K562 (cell line): Measurements from ENCODE around the gene PPP1R10. TPM values are rescaled to one million over a fixed set of nuclear protein-coding genes. Genes with fewer than 3 reads are reported as not detected.

Experiments used
- ARID3A ChIP-seq: IDR thresholded peaks from 2 replicates; pipeline ENCODE4 v1.6.1; 2012; ENCODE audit warnings: low read depth, low read length, improper control_type of control experiment, borderline replicate concordance
- BDP1 ChIP-seq: IDR thresholded peaks from 3 replicates; pipeline ENCODE4 v1.6.1; 2011; ENCODE audit not compliant: insufficient read length, insufficient read depth
- CHCHD3 ChIP-seq: fragments of 250-450 bp; sonication (Bioruptor Pico); IDR thresholded peaks from 2 replicates; pipeline ENCODE4 v2.1.2; 2022; ENCODE audit warnings: mild to moderate bottlenecking
- EZH2 ChIP-seq: IDR thresholded peaks from 2 replicates; pipeline ENCODE4 v1.6.1; 2012; ENCODE audit warnings: low read depth, mild to moderate bottlenecking, inconsistent platforms, low read length, borderline replicate concordance
- FOXK2 ChIP-seq, 2 experiments: fragments of 450-650 bp; IDR thresholded peaks in 1 of 2; conservative IDR thresholded peaks in 1 of 2; 2 replicates each; pipeline ENCODE4 v1.6.1; 2016; ENCODE audit warnings: low read depth in 2 of 2, mild to moderate bottlenecking in 1 of 2
- HMGXB4 ChIP-seq: sonication (generic); formaldehyde crosslinking; IDR thresholded peaks from 2 replicates; pipeline ENCODE4 v1.8.1; 2023; ENCODE audit warnings: mild to moderate bottlenecking, missing genetic modification reagents
- HOXB6 ChIP-seq: fragments of 250-450 bp; sonication (Bioruptor Pico); IDR thresholded peaks from 2 replicates; pipeline ENCODE4 v1.5.1; 2022; ENCODE audit warnings: mild to moderate bottlenecking, borderline replicate concordance
- ILF3 ChIP-seq: fragments of 450-650 bp; IDR thresholded peaks from 2 replicates; pipeline ENCODE4 v1.6.1; 2018; ENCODE audit warnings: antibody characterized with exemption, mild to moderate bottlenecking, moderate library complexity, borderline replicate concordance
- MEIS2 ChIP-seq: fragments of 450-650 bp; IDR thresholded peaks from 2 replicates; pipeline ENCODE4 v1.6.1; 2014; ENCODE audit warnings: mild to moderate bottlenecking; ENCODE audit not compliant: partially characterized antibody
- MIER1 ChIP-seq: fragments of 450-650 bp; IDR thresholded peaks from 2 replicates; pipeline ENCODE4 v1.6.1; 2016; ENCODE audit warnings: antibody characterized with exemption, mild to moderate bottlenecking, low read depth
- NFATC3 ChIP-seq: fragments of 450-650 bp; IDR thresholded peaks from 2 replicates; pipeline ENCODE4 v1.6.1; 2017; ENCODE audit warnings: mild to moderate bottlenecking
- PURB ChIP-seq: sonication (generic); formaldehyde crosslinking; IDR thresholded peaks from 2 replicates; pipeline ENCODE4 v1.9.0; 2021; ENCODE audit warnings: low read depth, mild to moderate bottlenecking, missing genetic modification reagents
- SAFB ChIP-seq: fragments of 200-400 bp; formaldehyde crosslinking; IDR thresholded peaks from 2 replicates; pipeline ENCODE4 v1.6.1; 2017; ENCODE audit warnings: low read depth, low read length, borderline replicate concordance
- TCF7L2 ChIP-seq: fragments of 150-350 bp; IDR thresholded peaks from 2 replicates; pipeline ENCODE4 v1.6.1; 2016; ENCODE audit warnings: low read depth, mild to moderate bottlenecking, low read length, moderate library complexity
- ZFPM2 ChIP-seq: fragments of 250-450 bp; sonication (Bioruptor Pico); IDR thresholded peaks from 2 replicates; pipeline ENCODE4 v1.5.1; 2022; ENCODE audit warnings: mild to moderate bottlenecking
- ZKSCAN1 ChIP-seq: fragments of 150-350 bp; IDR thresholded peaks from 2 replicates; pipeline ENCODE4 v1.6.1; 2016; ENCODE audit warnings: low read depth, low read length
- ZMIZ1 ChIP-seq, 2 experiments: fragments of 150-350 bp in 1 of 2; IDR thresholded peaks; 2 replicates each; pipeline ENCODE4 v1.6.1; 2012 to 2016; ENCODE audit warnings: low read depth in 2 of 2, low read length in 2 of 2, mild to moderate bottlenecking in 1 of 2, moderate library complexity in 1 of 2
- ZNF143 ChIP-seq: sonication (generic); formaldehyde crosslinking; IDR thresholded peaks from 2 replicates; pipeline ENCODE4 v1.9.0; 2022; ENCODE audit warnings: mild to moderate bottlenecking, missing genetic modification reagents
- ZNF197 ChIP-seq: fragments of 200-800 bp; sonication (Bioruptor generic); IDR thresholded peaks from 2 replicates; pipeline ENCODE4 v1.6.1; 2016; ENCODE audit warnings: low read depth, missing genetic modification characterization, missing compliant biosample characterization
- ZNF316 ChIP-seq: fragments of 450-650 bp; IDR thresholded peaks from 2 replicates; pipeline ENCODE4 v1.6.1; 2016
- polyA plus RNA-seq, 8 experiments: library from polyadenylated mRNA; depleted of rRNA in 4 of 8; stranded (reverse) in 5 of 8; unstranded in 3 of 8; fragments of >200 nt; fragmentation: Nextera tagmentation in 2 of 8; fragmentation: Illumina TruSeq in 1 of 8; extraction: Ambion mirVana in 2 of 8; extraction: Trizol in 1 of 8; gene quantifications; 2 replicates each; pipeline versions ENCODE4 v1.2.1 to v1.2.3, GENCODE V29; 2011 to 2014; ENCODE audit warnings: inconsistent platforms in 1 of 8, missing spikeins in 1 of 8
- total RNA-seq, 7 experiments: library from RNA; depleted of rRNA in 6 of 7; stranded (reverse); fragments of >200 nt in 6 of 7; fragmentation: Illumina TruSeq in 2 of 7; extraction: Trizol in 2 of 7; gene quantifications; 2 replicates each; pipeline versions ENCODE4 v1.2.1 to v1.2.3, GENCODE V29; 2011 to 2021; ENCODE audit warnings: low replicate concordance in 1 of 7

The PPP1R10 gene
- total and polyA plus RNA-seq, 9 of the 15 experiments (the other 6 are each of a cell fraction or from before 2014, with no cell fraction given) = 14.1 to 65.5 (median 32.6) TPM

- TF ChIP-seq ZFPM2 (CRISPR knock-in tag) = 0 out of 2 replicates have a peak, but pooled peaks have one; percentile 28
- TF ChIP-seq HOXB6 (CRISPR knock-in tag) = no peak
- peak; percentile 4; the same call in 1 of the 2 replicates for TF ChIP-seq CHCHD3 (CRISPR knock-in tag)
- no peak for TF ChIP-seq EZH2
- no peak for TF ChIP-seq ILF3
- no peak for TF ChIP-seq NFATC3
- TF ChIP-seq SAFB = no peak
- TF ChIP-seq ZNF316 = peak; percentile 74
- no peak for TF ChIP-seq PURB (CRISPR knock-in tag)
- 0 out of 2 replicates have a peak, but pooled peaks have one; percentile 5 for TF ChIP-seq TCF7L2
- TF ChIP-seq ZNF197 = no peak
- TF ChIP-seq HMGXB4 (CRISPR knock-in tag) = no peak; the same call in none of the 2 replicates
- TF ChIP-seq FOXK2 (conservative IDR thresholded peaks at IDR 0.05 in 1 of 2, IDR thresholded peaks at IDR 0.05 in 1 of 2; ENCODE audit: low read depth in 2 of 2) = peak in 1 of 2 experiments; percentile 97; a peak in 3 of 4 replicates
- no peak for TF ChIP-seq ZMIZ1 (IDR thresholded peaks at IDR 0.05; ENCODE audit: low read depth in 2 of 2, low read length in 2 of 2)
- no peak for TF ChIP-seq ZKSCAN1
- TF ChIP-seq MIER1 = peak; percentile 69; the same call in 1 of the 2 replicates
- TF ChIP-seq BDP1 = no peak
- TF ChIP-seq ZNF143 = no peak
- no peak for TF ChIP-seq ARID3A
- no peak for TF ChIP-seq MEIS2
Observed at GRCh38 chr6:30556906-30557682, 59.9 kb downstream of the PPP1R10 start, which contains the start of gene PRR3 (continued).
